Mesenchymal stem cell (in vitro differentiated cells and primary cell): Measurements from ENCODE around the gene CHRNB1.

Experiments used
- DNase-seq: peaks from one replicate; pipeline ENCODE4 v3.0.0-alpha.2; 2013
- H2AFZ ChIP-seq: one replicate; pipeline ENCODE4 v1.6.1; 2013; ENCODE audit warnings: low read depth, mild to moderate bottlenecking, control low read depth, inconsistent platforms, low read length, moderate library complexity
- H2AK5ac ChIP-seq: 2 replicates; pipeline ENCODE4 v1.6.1; 2013; ENCODE audit warnings: low read length, moderate library complexity, mild to moderate bottlenecking, inconsistent platforms; ENCODE audit not compliant: severe bottlenecking
- H2BK120ac ChIP-seq: one replicate; pipeline ENCODE4 v1.6.1; 2013; ENCODE audit warnings: low read depth, mild to moderate bottlenecking, inconsistent platforms, low read length, moderate library complexity
- H2BK12ac ChIP-seq, 2 experiments: one replicate each; pipeline ENCODE4 v1.6.1; 2013; ENCODE audit warnings: inconsistent platforms in 2 of 2, low read length in 2 of 2, mild to moderate bottlenecking in 2 of 2, moderate library complexity in 2 of 2, control low read depth in 1 of 2
- H2BK15ac ChIP-seq: one replicate; pipeline ENCODE4 v1.6.1; 2013; ENCODE audit warnings: mild to moderate bottlenecking, low read depth, inconsistent platforms; ENCODE audit not compliant: poor library complexity, severe bottlenecking
- H2BK5ac ChIP-seq: 2 replicates; pipeline ENCODE4 v1.6.1; 2013; ENCODE audit warnings: low read depth, mild to moderate bottlenecking, low read length, control low read depth, inconsistent platforms; ENCODE audit not compliant: poor library complexity, severe bottlenecking
- H3K14ac ChIP-seq, 2 experiments: one replicate each; pipeline ENCODE4 v1.6.1; 2013; ENCODE audit warnings: inconsistent platforms in 2 of 2, low read length in 2 of 2, control low read depth in 1 of 2, mild to moderate bottlenecking in 1 of 2, moderate library complexity in 1 of 2
- H3K18ac ChIP-seq, 2 experiments: one replicate each; pipeline ENCODE4 v1.6.1; 2013; ENCODE audit warnings: inconsistent platforms in 2 of 2, low read length in 2 of 2, control low read depth in 1 of 2, low read depth in 1 of 2, mild to moderate bottlenecking in 1 of 2
- H3K23ac ChIP-seq, 2 experiments: one replicate each; pipeline ENCODE4 v1.6.1; 2013; ENCODE audit warnings: inconsistent platforms in 2 of 2, low read length in 2 of 2, mild to moderate bottlenecking in 2 of 2, moderate library complexity in 2 of 2, control low read depth in 1 of 2
- H3K27ac ChIP-seq: 2 replicates; pipeline ENCODE4 v1.5.1; 2013; ENCODE audit warnings: mild to moderate bottlenecking, moderate library complexity, low read length, control low read depth, inconsistent platforms; ENCODE audit not compliant: poor library complexity, severe bottlenecking
- H3K27me3 ChIP-seq, 2 experiments: 2 replicates each; pipeline versions ENCODE4 v1.6.1 to v1.7.0; 2013; ENCODE audit warnings: low read length in 2 of 2, mild to moderate bottlenecking in 2 of 2, moderate library complexity in 2 of 2, control low read depth in 1 of 2, inconsistent platforms in 1 of 2; ENCODE audit not compliant: control insufficient read depth in 1 of 2, insufficient read depth in 1 of 2
- H3K36me3 ChIP-seq, 2 experiments: 2 replicates each; pipeline versions ENCODE4 v1.6.1 to v1.7.0; 2013; ENCODE audit warnings: low read length in 2 of 2, control low read depth in 1 of 2, inconsistent platforms in 1 of 2, low read depth in 1 of 2, mild to moderate bottlenecking in 1 of 2; ENCODE audit not compliant: insufficient read depth in 2 of 2, control insufficient read depth in 1 of 2
- H3K4ac ChIP-seq, 2 experiments: one replicate each; pipeline ENCODE4 v1.6.1; 2013; ENCODE audit warnings: inconsistent platforms in 2 of 2, low read length in 2 of 2, mild to moderate bottlenecking in 2 of 2, moderate library complexity in 2 of 2, control low read depth in 1 of 2, low read depth in 1 of 2
- H3K4me1 ChIP-seq: 2 replicates; pipeline ENCODE4 v1.6.1; 2013; ENCODE audit warnings: low read depth, low read length, control low read depth; ENCODE audit not compliant: control insufficient read depth, insufficient read depth
- H3K4me2 ChIP-seq: 2 replicates; pipeline ENCODE4 v1.6.1; 2013; ENCODE audit warnings: low read length, mild to moderate bottlenecking, inconsistent platforms; ENCODE audit not compliant: poor library complexity, severe bottlenecking
- H3K4me3 ChIP-seq, 2 experiments: 2 replicates each; pipeline versions ENCODE4 v1.5.1 to v1.7.0; 2013; ENCODE audit warnings: low read length in 2 of 2, mild to moderate bottlenecking in 2 of 2, control low read depth in 1 of 2, low read depth in 1 of 2; ENCODE audit not compliant: insufficient read depth in 1 of 2
- H3K79me1 ChIP-seq: replicated peaks from 2 replicates; pipeline ENCODE4 v1.6.1; 2013; ENCODE audit warnings: mild to moderate bottlenecking, control low read depth, low read length, inconsistent platforms; ENCODE audit not compliant: poor library complexity, severe bottlenecking
- H3K9ac ChIP-seq: 2 replicates; pipeline ENCODE4 v1.7.0; 2013; ENCODE audit warnings: mild to moderate bottlenecking, low read length, moderate library complexity
- H3K9me3 ChIP-seq: 2 replicates; pipeline ENCODE4 v1.7.0; 2013; ENCODE audit warnings: mild to moderate bottlenecking, low read length; ENCODE audit not compliant: control insufficient read depth
- H4K8ac ChIP-seq: one replicate; pipeline ENCODE4 v1.6.1; 2013; ENCODE audit warnings: inconsistent platforms, mild to moderate bottlenecking, low read length, moderate library complexity
- H4K91ac ChIP-seq: one replicate; pipeline ENCODE4 v1.6.1; 2013; ENCODE audit warnings: mild to moderate bottlenecking, low read length, inconsistent platforms
- WGBS: methylation state at CpG from one replicate; pipeline ENCODE4 v1.1.7; 2013; ENCODE audit warnings: mixed read lengths; 5-methylcytosine and 5-hydroxymethylcytosine counted together

CHRNB1 gene

DNA sequence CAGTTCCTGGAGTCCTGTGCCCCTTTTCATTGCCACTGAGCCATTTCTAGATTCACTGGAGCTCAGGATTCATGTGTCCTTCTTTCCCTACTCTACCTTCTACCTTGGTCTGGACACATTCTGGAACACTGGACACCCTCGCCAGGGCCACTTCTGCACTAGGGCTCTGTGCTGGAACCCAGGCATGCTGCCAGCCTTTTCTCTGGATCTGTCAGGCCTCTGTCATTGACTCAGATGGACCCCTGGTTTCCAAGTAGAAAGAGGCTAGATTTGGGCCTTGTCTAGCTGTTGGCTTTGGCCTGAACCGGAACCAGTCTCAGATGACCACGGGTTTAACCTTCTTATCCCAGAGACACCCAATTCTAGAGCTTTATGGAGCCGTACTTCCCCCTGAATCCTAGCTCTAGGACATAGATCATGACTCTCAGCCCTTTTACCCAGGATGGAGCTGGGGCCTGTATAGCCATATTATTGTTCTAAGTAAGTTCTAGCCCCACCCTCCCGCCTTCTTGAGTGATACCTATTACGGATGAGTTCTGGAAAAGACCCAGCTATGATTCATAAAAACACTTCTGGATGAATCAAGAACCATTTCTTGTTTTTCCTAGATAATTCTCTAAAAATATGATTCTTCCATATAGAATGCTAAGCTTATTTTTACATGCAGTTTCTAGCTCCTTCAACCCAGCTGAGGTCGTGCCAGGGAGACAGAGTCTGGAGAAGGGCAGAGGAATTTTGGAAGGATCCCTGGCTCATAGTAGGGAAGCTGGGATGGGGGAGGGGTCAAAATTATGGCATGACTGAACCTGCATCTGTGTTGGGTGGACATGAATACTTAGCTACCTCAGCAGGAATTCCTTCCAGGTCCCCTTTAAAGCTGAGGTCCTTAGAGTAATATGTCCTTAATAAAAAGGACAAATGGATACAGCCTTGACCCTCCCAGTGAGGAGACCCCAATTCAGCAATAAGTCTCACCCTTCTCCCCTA, 1.1 kb upstream of the CHRNB1 start:
- peak overlapping the region; percentile 65 for H2BK15ac ChIP-seq
- peaks cover 1% of the 10 kb centered on the region for H3K79me1 ChIP-seq
- no peak overlapping the region for H3K14ac ChIP-seq
- no peak for DNase-seq
- no peak overlapping the region for H3K4ac ChIP-seq
- H3K9me3 ChIP-seq: no peaks in the 10 kb centered on the region
- H4K8ac ChIP-seq: peak overlapping the region; percentile 19
- H3K4me2 ChIP-seq: no peak overlapping the region
- no peak overlapping the region for H2AFZ ChIP-seq
- peaks cover 33% of the 10 kb centered on the region for H3K4me1 ChIP-seq
- H2BK5ac ChIP-seq: no peak overlapping the region
- H3K23ac ChIP-seq: no peak overlapping the region
- H3K18ac ChIP-seq: no peak overlapping the region
- H3K4me3 ChIP-seq: no peak overlapping the region
- no peak overlapping the region for H3K9ac ChIP-seq
- no peak overlapping the region for H2BK120ac ChIP-seq
- no peak overlapping the region for H2BK12ac ChIP-seq
- H3K27me3 ChIP-seq: peaks cover 48 to 65% of the 10 kb centered on the region in 2 experiments
- no peak overlapping the region for H3K27ac ChIP-seq
- H2AK5ac ChIP-seq: no peak overlapping the region
- H4K91ac ChIP-seq: no peak overlapping the region
- 67% methylated on average over 6 of the region's 7 CpGs for WGBS
- H3K36me3 ChIP-seq: no peaks in the 10 kb centered on the region

DNA sequence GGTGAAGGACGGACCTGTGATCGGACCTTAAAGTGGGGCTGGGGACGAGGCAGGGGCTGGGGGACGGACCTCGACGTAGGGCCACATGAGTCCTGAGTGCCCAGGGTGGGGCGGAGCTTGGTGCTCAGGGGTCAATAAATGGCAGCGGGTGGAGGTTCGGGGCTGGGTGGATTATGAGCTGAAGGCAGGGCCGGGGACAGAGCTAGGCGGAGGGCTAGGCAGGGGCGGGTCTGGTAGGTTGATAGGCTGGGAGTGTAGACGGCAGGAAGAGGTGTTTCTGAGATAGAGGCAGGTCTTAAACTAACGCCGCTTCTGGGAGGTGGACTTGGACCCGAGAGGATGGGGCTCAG, 733 bp downstream of the CHRNB1 start:
- peak overlapping the region in 1 of 2 experiments; percentile 71 for H3K18ac ChIP-seq
- peak overlapping the region; percentile 58 to 67 for H3K4me3 ChIP-seq
- H3K9ac ChIP-seq: no peak overlapping the region
- no peaks in the 10 kb centered on the region for H3K9me3 ChIP-seq
- H2AFZ ChIP-seq: no peak overlapping the region
- no peak for DNase-seq
- H2BK120ac ChIP-seq: no peak overlapping the region
- peak overlapping the region; percentile 84 for H3K4me2 ChIP-seq
- 8% methylated on average over 11 of the region's 16 CpGs for WGBS
- H3K14ac ChIP-seq: no peak overlapping the region
- H3K79me1 ChIP-seq: no peaks in the 10 kb centered on the region
- no peak overlapping the region for H4K91ac ChIP-seq
- no peak overlapping the region for H2BK12ac ChIP-seq
- H2AK5ac ChIP-seq: no peak overlapping the region
- H3K27ac ChIP-seq: no peak overlapping the region
- no peak overlapping the region for H2BK15ac ChIP-seq
- no peak overlapping the region for H2BK5ac ChIP-seq
- H3K4me1 ChIP-seq: peaks cover 20% of the 10 kb centered on the region
- H3K36me3 ChIP-seq: no peaks in the 10 kb centered on the region
- H4K8ac ChIP-seq: peak overlapping the region; percentile 33
- peaks cover 39 to 51% of the 10 kb centered on the region in 2 experiments for H3K27me3 ChIP-seq
- no peak overlapping the region for H3K4ac ChIP-seq
- no peak overlapping the region for H3K23ac ChIP-seq

DNA sequence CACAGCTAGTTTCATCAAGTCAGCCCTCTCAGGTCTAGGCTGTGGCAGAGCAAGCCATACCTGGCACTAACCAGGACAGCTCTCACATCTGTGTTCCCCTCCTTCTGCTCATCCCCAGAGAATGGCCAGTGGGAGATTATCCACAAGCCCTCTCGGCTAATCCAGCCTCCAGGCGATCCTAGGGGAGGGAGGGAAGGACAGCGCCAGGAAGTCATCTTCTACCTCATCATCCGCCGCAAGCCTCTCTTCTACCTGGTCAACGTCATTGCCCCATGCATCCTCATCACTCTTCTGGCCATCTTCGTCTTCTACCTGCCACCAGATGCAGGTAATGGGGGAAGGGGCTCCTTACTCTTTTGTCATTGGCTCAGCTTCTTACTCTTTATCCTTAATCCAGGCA, 3.6 kb downstream of the CHRNB1 start:
- WGBS: 76% methylated on average over 3 of the region's 7 CpGs
- H3K4me3 ChIP-seq: no peak overlapping the region

DNA sequence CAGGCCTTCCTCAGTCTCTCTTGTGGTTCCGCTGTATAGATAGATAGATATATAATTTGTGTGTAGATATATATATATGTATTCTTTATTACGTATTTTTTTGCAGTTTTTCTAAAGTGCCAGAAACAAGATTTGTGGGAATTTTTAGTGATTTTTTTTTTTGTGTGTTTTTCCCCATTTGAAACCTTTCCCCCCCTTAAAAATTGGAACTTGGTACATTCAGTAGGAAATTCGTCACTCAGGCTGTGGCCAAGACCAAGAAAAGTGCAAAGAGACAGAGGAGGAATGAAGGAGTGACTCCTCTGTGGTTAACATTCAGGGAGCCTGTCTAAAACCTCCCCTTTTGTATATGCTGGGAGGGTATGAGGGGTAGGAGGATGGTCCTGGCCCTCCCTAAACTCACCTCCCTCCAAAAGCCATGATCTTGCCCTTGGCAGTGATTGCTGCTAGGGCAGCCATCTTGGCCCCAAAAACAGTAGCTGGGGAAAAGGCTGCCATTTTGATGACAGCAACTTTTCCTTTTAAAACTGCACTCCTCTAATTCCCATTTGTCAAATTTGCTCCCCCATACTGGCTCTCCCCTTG, 15.2 kb downstream of the CHRNB1 start:
- H4K91ac ChIP-seq: no peak overlapping the region
- H2BK12ac ChIP-seq: no peak overlapping the region
- H2AFZ ChIP-seq: no peak overlapping the region
- H2BK120ac ChIP-seq: no peak overlapping the region
- H2BK15ac ChIP-seq: no peak overlapping the region
- peaks cover 26% of the 10 kb centered on the region for H3K79me1 ChIP-seq
- peaks cover 7% of the 10 kb centered on the region for H3K4me1 ChIP-seq
- H3K9ac ChIP-seq: no peak overlapping the region
- no peak overlapping the region for H3K18ac ChIP-seq
- no peaks in the 10 kb centered on the region for H3K9me3 ChIP-seq
- 80% methylated on average over 2 of the region's 3 CpGs for WGBS
- H3K4me3 ChIP-seq: no peak overlapping the region
- H4K8ac ChIP-seq: no peak overlapping the region
- H3K23ac ChIP-seq: no peak overlapping the region
- H2AK5ac ChIP-seq: no peak overlapping the region
- DNase-seq: no peak
- no peaks in the 10 kb centered on the region for H3K27me3 ChIP-seq
- H3K4me2 ChIP-seq: no peak overlapping the region
- H3K14ac ChIP-seq: no peak overlapping the region
- no peak overlapping the region for H3K27ac ChIP-seq
- no peak overlapping the region for H2BK5ac ChIP-seq
- H3K36me3 ChIP-seq: peaks cover 34 to 38% of the 10 kb centered on the region in 2 experiments
- H3K4ac ChIP-seq: no peak overlapping the region

More for the DNA sequence above, 3.6 kb downstream of the CHRNB1 start:
- Histone ChIP-seq H4K8ac (no peak overlapping the region), H2AFZ (no peak overlapping the region), H4K91ac (no peak overlapping the region), H3K18ac (no peak overlapping the region), H2BK12ac (no peak overlapping the region), H2BK120ac (no peak overlapping the region), H3K79me1 (no peaks in the 10 kb centered on the region), H3K23ac (no peak overlapping the region), H3K9ac (no peak overlapping the region), H3K4ac (no peak overlapping the region), H3K36me3 (no peaks in the 10 kb centered on the region), H2BK5ac (no peak overlapping the region), H3K9me3 (no peaks in the 10 kb centered on the region), H2BK15ac (no peak overlapping the region), H3K14ac (no peak overlapping the region), H3K27ac (no peak overlapping the region), H3K4me2 (no peak overlapping the region), H3K4me1 (peaks cover 16% of the 10 kb centered on the region), H2AK5ac (no peak overlapping the region), H3K27me3 (peaks cover 29 to 37% of the 10 kb centered on the region in 2 experiments)
- no peak for DNase-seq
